ENCODE data around the gene IKZF3.

DNA sequence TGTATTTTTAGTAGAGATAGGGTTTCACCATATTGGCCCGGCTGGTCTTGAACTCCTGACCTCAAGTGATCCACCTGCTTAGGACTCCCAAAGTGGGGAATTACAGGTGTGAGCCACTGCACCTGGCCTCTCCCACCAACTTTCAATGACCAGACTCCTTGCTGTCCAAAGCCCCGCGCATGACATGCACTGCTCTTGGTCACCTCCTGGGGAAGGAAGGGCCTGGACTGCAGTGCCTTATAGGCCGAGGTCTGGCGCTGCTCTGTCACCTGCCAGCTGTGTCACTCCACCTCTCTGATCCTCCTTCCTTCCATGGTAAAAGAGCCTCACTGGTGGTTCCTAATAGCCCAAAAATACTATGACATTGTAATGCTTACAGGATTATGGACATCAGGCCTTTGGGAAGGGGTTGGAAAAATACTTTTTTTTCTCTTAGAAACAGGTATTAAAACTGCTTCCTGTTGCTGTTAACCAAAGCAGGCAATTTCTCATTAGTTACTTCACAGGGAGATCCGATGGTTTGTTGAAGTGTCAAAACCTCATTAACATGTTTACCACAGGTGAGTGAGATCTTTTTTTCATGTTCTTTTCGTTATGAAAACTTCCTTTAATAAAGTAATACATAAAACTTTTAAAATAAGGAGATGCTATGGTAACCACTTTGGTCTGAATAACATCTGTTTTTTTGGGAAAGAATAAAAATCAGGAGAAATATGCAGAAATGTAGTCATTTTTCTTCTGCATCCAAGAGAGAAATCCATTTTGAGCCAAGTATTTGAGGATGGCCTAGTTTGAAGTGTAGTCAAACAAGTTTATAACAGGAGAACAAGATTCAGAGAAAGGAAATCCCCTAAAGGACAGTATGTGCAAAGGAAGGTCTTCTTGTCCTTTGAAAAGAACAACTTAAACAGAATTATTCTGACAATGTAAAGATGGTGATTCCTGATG, 90.9 kb downstream of the IKZF3 start:
- TF ChIP-seq, protein P1, sequence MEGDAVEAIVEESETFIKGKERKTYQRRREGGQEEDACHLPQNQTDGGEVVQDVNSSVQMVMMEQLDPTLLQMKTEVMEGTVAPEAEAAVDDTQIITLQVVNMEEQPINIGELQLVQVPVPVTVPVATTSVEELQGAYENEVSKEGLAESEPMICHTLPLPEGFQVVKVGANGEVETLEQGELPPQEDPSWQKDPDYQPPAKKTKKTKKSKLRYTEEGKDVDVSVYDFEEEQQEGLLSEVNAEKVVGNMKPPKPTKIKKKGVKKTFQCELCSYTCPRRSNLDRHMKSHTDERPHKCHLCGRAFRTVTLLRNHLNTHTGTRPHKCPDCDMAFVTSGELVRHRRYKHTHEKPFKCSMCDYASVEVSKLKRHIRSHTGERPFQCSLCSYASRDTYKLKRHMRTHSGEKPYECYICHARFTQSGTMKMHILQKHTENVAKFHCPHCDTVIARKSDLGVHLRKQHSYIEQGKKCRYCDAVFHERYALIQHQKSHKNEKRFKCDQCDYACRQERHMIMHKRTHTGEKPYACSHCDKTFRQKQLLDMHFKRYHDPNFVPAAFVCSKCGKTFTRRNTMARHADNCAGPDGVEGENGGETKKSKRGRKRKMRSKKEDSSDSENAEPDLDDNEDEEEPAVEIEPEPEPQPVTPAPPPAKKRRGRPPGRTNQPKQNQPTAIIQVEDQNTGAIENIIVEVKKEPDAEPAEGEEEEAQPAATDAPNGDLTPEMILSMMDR (IDR thresholded peaks at IDR 0.05) = no peak
- no peak for TF ChIP-seq POLR2A (IDR thresholded peaks at IDR 0.05)

Data from thyroid gland (tissue), 4 donors.